ENCODE results near the gene MYCBP. TPM values are rescaled to one million over a fixed set of nuclear protein-coding genes. Genes with fewer than 3 reads are reported as not detected.

MYCBP gene
- total RNA-seq = 3.4 and 10.5 TPM in 2 replicates

GRCh38 chr1:38873027-38873969 is at the start of gene MYCBP:
Gene MYCBP (minus strand): TSS chr1:38873348. CDS start chr1:38873305, 43 bp downstream.

GRCh38 chr1:38881487-38881886 is 8.3 kb upstream of the MYCBP start, which contains the start of gene GJA9:
Gene GJA9 (minus strand): TSS chr1:38881587. CDS start chr1:38876098, 5,489 bp downstream.

GRCh38 chr1:38859561-38860453 is 13.3 kb downstream of the MYCBP start, which contains the start of gene RRAGC:
Gene RRAGC (minus strand): TSS chr1:38859772. CDS start chr1:38859646, 126 bp downstream.

Small RNA genes within 50 kb of the gene (small RNA-seq; reads per million reads assigned to genes)
- not detected for gene GJA9-MYCBP

Other genes with a start within 250 kb of the MYCBP start
- 41.9 and 49.3 TPM in 2 replicates for gene RRAGC, start 13.6 kb downstream of the MYCBP start, total RNA-seq
- gene GJA9, start 8.2 kb upstream of the MYCBP start, total RNA-seq = 0.13 and 0.22 TPM in 2 replicates
- 0.91 and 3.8 TPM in 2 replicates for gene RHBDL2, start 68.5 kb upstream of the MYCBP start, total RNA-seq
- 33.5 TPM in 2 replicates for gene AKIRIN1, start 117.9 kb upstream of the MYCBP start, total RNA-seq
- 246 and 276 TPM in 2 replicates for gene NDUFS5, start 153.0 kb upstream of the MYCBP start, total RNA-seq

Data from articular chondrocyte of knee joint (primary cell).